ENCODE measurements around the gene LENG8. TPM values are rescaled to one million over a fixed set of nuclear protein-coding genes. Genes with fewer than 3 reads are reported as not detected.
"Not testable (repeated sequence)": the region's sequence is repeated elsewhere in the genome, so short reads cannot be mapped to it uniquely, and the experiment has no call there.

The LENG8 gene
- total RNA-seq, 2 donors from 2014 or later: 221 to 283 TPM

- DNase-seq (no peak), ATAC-seq (replicated peaks in 1 of 2) (no peak)
- Mint-ChIP-seq H3K36me3 (ENCODE audit: insufficient read depth in 2 of 2) (peaks cover 9 to 20% of the 10 kb centered on the region in 2 donors), H3K27ac (peak overlapping the region; percentile 79), H3K27me3 (ENCODE audit: low read depth) (no peaks in the 10 kb centered on the region), H3K4me3 (peak overlapping the region; percentile 79 to 85), H3K9me3 (no peaks in the 10 kb centered on the region), H3K4me1 (ENCODE audit: low read depth) (peaks cover 36% of the 10 kb centered on the region)
Measured at GRCh38 chr19:54462047-54462654, 13.2 kb downstream of the LENG8 start.

- Mint-ChIP-seq H3K4me1 (ENCODE audit: low read depth) (peaks cover 36% of the 10 kb centered on the region), H3K9me3 (no peaks in the 10 kb centered on the region), H3K27me3 (ENCODE audit: low read depth) (no peaks in the 10 kb centered on the region), H3K4me3 (peak overlapping the region; percentile 83 to 85), H3K27ac (no peak overlapping the region), H3K36me3 (ENCODE audit: insufficient read depth in 2 of 2) (peaks cover 9 to 20% of the 10 kb centered on the region in 2 donors)
- peak; percentile 61 to 77 for DNase-seq
- peak; percentile 10 to 22 for ATAC-seq (replicated peaks in 1 of 2)
Measured at GRCh38 chr19:54462655-54463530, 13.9 kb downstream of the LENG8 start.

- peak within 1 kb of the TSS; percentile 83 to 85 for H3K4me3 Mint-ChIP-seq
- DNase-seq (peak; percentile 99), ATAC-seq (replicated peaks in 1 of 2) (peak; percentile 67 to 68)
- H3K27me3 Mint-ChIP-seq (ENCODE audit: low read depth): no peaks in the 10 kb centered on the region
- peak within 1 kb of the TSS; percentile 85 for H3K27ac Mint-ChIP-seq
- H3K9me3 Mint-ChIP-seq: no peaks in the 10 kb centered on the region
- H3K4me1 Mint-ChIP-seq (ENCODE audit: low read depth): peaks cover 36% of the 10 kb centered on the region
- H3K36me3 Mint-ChIP-seq (ENCODE audit: insufficient read depth in 2 of 2): peaks cover 7 to 13% of the 10 kb centered on the region in 2 donors
Measured at GRCh38 chr19:54463531-54464043, 14.6 kb downstream of the LENG8 start, which contains the start of gene LENG9. LENG9 (minus strand) TSS chr19:54463778; CDS start chr19:54463526, 252 bp downstream.

GRCh38 chr19:54464044-54464629, 15.1 kb downstream of the LENG8 start:
- peak; percentile 96 to 98 for DNase-seq
- Mint-ChIP-seq H3K4me3 (peak overlapping the region; percentile 83 to 85), H3K27ac (peak overlapping the region; percentile 85), H3K4me1 (ENCODE audit: low read depth) (peaks cover 31% of the 10 kb centered on the region), H3K9me3 (no peaks in the 10 kb centered on the region), H3K27me3 (ENCODE audit: low read depth) (peaks cover 4% of the 10 kb centered on the region), H3K36me3 (ENCODE audit: insufficient read depth in 2 of 2) (peaks cover 3 to 9% of the 10 kb centered on the region in 2 donors)
- peak; percentile 71 to 73 for ATAC-seq (replicated peaks in 1 of 2)

GRCh38 chr19:54464630-54465425, 15.8 kb downstream of the LENG8 start:
- ATAC-seq (replicated peaks in 1 of 2): peak; percentile 62 to 64
- H3K4me1 Mint-ChIP-seq (ENCODE audit: low read depth): peaks cover 26% of the 10 kb centered on the region
- peaks cover 11% of the 10 kb centered on the region for H3K27me3 Mint-ChIP-seq (ENCODE audit: low read depth)
- H3K27ac Mint-ChIP-seq: peak overlapping the region; percentile 85
- no peaks in the 10 kb centered on the region for H3K9me3 Mint-ChIP-seq
- H3K4me3 Mint-ChIP-seq: peak overlapping the region; percentile 83 to 85
- peak; percentile 93 to 94 for DNase-seq
- peaks cover 3 to 9% of the 10 kb centered on the region in 2 donors for H3K36me3 Mint-ChIP-seq (ENCODE audit: insufficient read depth in 2 of 2)

- peaks cover 3 to 9% of the 10 kb centered on the region in 2 donors for H3K36me3 Mint-ChIP-seq (ENCODE audit: insufficient read depth in 2 of 2)
- H3K4me3 Mint-ChIP-seq: peak overlapping the region; percentile 77 to 79
- ATAC-seq (replicated peaks in 1 of 2): no peak
- H3K4me1 Mint-ChIP-seq (ENCODE audit: low read depth): peaks cover 31% of the 10 kb centered on the region
- DNase-seq: no peak
- peaks cover 18% of the 10 kb centered on the region for H3K27me3 Mint-ChIP-seq (ENCODE audit: low read depth)
- H3K9me3 Mint-ChIP-seq: no peaks in the 10 kb centered on the region
- H3K27ac Mint-ChIP-seq: peak overlapping the region; percentile 48
Measured at GRCh38 chr19:54465426-54466109, 16.6 kb downstream of the LENG8 start.

GRCh38 chr19:54466110-54466480, 17.1 kb downstream of the LENG8 start:
- peak overlapping the region; percentile 48 for H3K27ac Mint-ChIP-seq

GRCh38 chr19:54469496-54469934, 20.5 kb downstream of the LENG8 start:
- H3K36me3 Mint-ChIP-seq (ENCODE audit: insufficient read depth in 2 of 2): peaks cover 0 to 6% of the 10 kb centered on the region in 2 donors
- H3K9me3 Mint-ChIP-seq: no peaks in the 10 kb centered on the region
- DNase-seq (no peak), ATAC-seq (replicated peaks in 1 of 2) (no peak)
- no peak overlapping the region for H3K27ac Mint-ChIP-seq
- peaks cover 34% of the 10 kb centered on the region for H3K27me3 Mint-ChIP-seq (ENCODE audit: low read depth)
- H3K4me3 Mint-ChIP-seq: no peak overlapping the region
- peaks cover 30% of the 10 kb centered on the region for H3K4me1 Mint-ChIP-seq (ENCODE audit: low read depth)

More at GRCh38 chr19:54466110-54466480, 17.1 kb downstream of the LENG8 start:
- H3K27me3 Mint-ChIP-seq (ENCODE audit: low read depth): peaks cover 21% of the 10 kb centered on the region
- peaks cover 35% of the 10 kb centered on the region for H3K4me1 Mint-ChIP-seq (ENCODE audit: low read depth)
- H3K36me3 Mint-ChIP-seq (ENCODE audit: insufficient read depth in 2 of 2); ATAC-seq (replicated peaks in 1 of 2); H3K9me3 Mint-ChIP-seq; DNase-seq: not testable (repeated sequence)
- H3K4me3 Mint-ChIP-seq: peak overlapping the region; percentile 77 to 79

- ATAC-seq (replicated peaks in 1 of 2): peak in 1 of 2 donors; percentile 18
- no peak for DNase-seq
- Mint-ChIP-seq H3K27ac (no peak overlapping the region), H3K4me1 (ENCODE audit: low read depth) (peaks cover 25% of the 10 kb centered on the region), H3K9me3 (no peaks in the 10 kb centered on the region), H3K27me3 (ENCODE audit: low read depth) (peaks cover 34% of the 10 kb centered on the region), H3K36me3 (ENCODE audit: insufficient read depth in 2 of 2) (peaks cover 0 to 4% of the 10 kb centered on the region in 2 donors), H3K4me3 (peak overlapping the region; percentile 23 to 56)
Measured at GRCh38 chr19:54470276-54470887, 21.4 kb downstream of the LENG8 start.

GRCh38 chr19:54470991-54471782, 22.2 kb downstream of the LENG8 start:
- DNase-seq (no peak), ATAC-seq (replicated peaks in 1 of 2) (peak; percentile 53 to 56)
- Mint-ChIP-seq H3K4me3 (peak overlapping the region; percentile 43 to 59), H3K4me1 (ENCODE audit: low read depth) (peaks cover 22% of the 10 kb centered on the region), H3K27ac (no peak overlapping the region), H3K9me3 (no peaks in the 10 kb centered on the region), H3K36me3 (ENCODE audit: insufficient read depth in 2 of 2) (no peaks in the 10 kb centered on the region), H3K27me3 (ENCODE audit: low read depth) (peaks cover 34% of the 10 kb centered on the region)

Measured in activated T-cell treated with anti-CD3 and anti-CD28 coated beads, Interleukin-2, amount 50 U/mL, for 72 hours (primary cell).